ENCODE data around the gene LAP3. TPM values are rescaled to one million over a fixed set of nuclear protein-coding genes. Genes with fewer than 3 reads are reported as not detected.

The LAP3 gene
- total RNA-seq, 1 experiment from 2014 or later, result 70.6 TPM

- intact Hi-C loops (cut with micrococcal nuclease; ENCODE audit: unreplicated experiment), result no loop called here
- H3K4me1 Mint-ChIP-seq (ENCODE audit: low read depth, unreplicated experiment), result no peaks in the 10 kb centered on the region
- no peak overlapping the region for H3K27ac Mint-ChIP-seq (ENCODE audit: unreplicated experiment)
- H3K27me3 Mint-ChIP-seq (ENCODE audit: unreplicated experiment), result no peaks in the 10 kb centered on the region
- peaks cover 8% of the 10 kb centered on the region for H3K36me3 Mint-ChIP-seq (ENCODE audit: insufficient read depth, unreplicated experiment)
- H3K4me3 Mint-ChIP-seq (ENCODE audit: low read depth, unreplicated experiment), result no peak overlapping the region
- BruUV-seq (replicated peaks), result no TSS peak
- no peak for DNase-seq
- CTCF ChIA-PET, result no interaction called here
- no peak for TF ChIP-seq CTCF (IDR thresholded peaks at IDR 0.05; ENCODE audit: unreplicated experiment)
- no peaks in the 10 kb centered on the region for H3K9me3 Mint-ChIP-seq (ENCODE audit: low read depth, unreplicated experiment)
Measured at GRCh38 chr4:17639136-17639535, 62.1 kb downstream of the LAP3 start.

GRCh38 chr4:17642398-17642783 lies 65.4 kb downstream of the LAP3 start:
- intact Hi-C loops (cut with micrococcal nuclease; ENCODE audit: unreplicated experiment), result no loop called here
- H3K27me3 Mint-ChIP-seq (ENCODE audit: unreplicated experiment), result no peaks in the 10 kb centered on the region
- CTCF ChIA-PET, result no interaction called here
- no TSS peak for BruUV-seq (replicated peaks)
- no peaks in the 10 kb centered on the region for H3K36me3 Mint-ChIP-seq (ENCODE audit: insufficient read depth, unreplicated experiment)
- no peak for TF ChIP-seq CTCF (IDR thresholded peaks at IDR 0.05; ENCODE audit: unreplicated experiment)
- H3K9me3 Mint-ChIP-seq (ENCODE audit: low read depth, unreplicated experiment), result no peaks in the 10 kb centered on the region
- H3K4me1 Mint-ChIP-seq (ENCODE audit: low read depth, unreplicated experiment), result no peaks in the 10 kb centered on the region
- H3K27ac Mint-ChIP-seq (ENCODE audit: unreplicated experiment), result no peak overlapping the region
- DNase-seq, result no peak
- no peak overlapping the region for H3K4me3 Mint-ChIP-seq (ENCODE audit: low read depth, unreplicated experiment)

GRCh38 chr4:17646693-17647092 lies 69.7 kb downstream of the LAP3 start:
- Mint-ChIP-seq H3K4me1 (ENCODE audit: low read depth, unreplicated experiment) (no peaks in the 10 kb centered on the region), H3K27me3 (ENCODE audit: unreplicated experiment) (no peaks in the 10 kb centered on the region), H3K27ac (ENCODE audit: unreplicated experiment) (no peak overlapping the region), H3K36me3 (ENCODE audit: insufficient read depth, unreplicated experiment) (no peaks in the 10 kb centered on the region), H3K4me3 (ENCODE audit: low read depth, unreplicated experiment) (no peak overlapping the region), H3K9me3 (ENCODE audit: low read depth, unreplicated experiment) (no peaks in the 10 kb centered on the region)
- intact Hi-C loops (cut with micrococcal nuclease; ENCODE audit: unreplicated experiment), result no loop called here
- no peak for TF ChIP-seq CTCF (IDR thresholded peaks at IDR 0.05; ENCODE audit: unreplicated experiment)
- CTCF ChIA-PET, result no interaction called here
- BruUV-seq (replicated peaks), result no TSS peak
- DNase-seq, result no peak

GRCh38 chr4:17647176-17647806 lies 70.3 kb downstream of the LAP3 start:
- Mint-ChIP-seq H3K36me3 (ENCODE audit: insufficient read depth, unreplicated experiment) (no peaks in the 10 kb centered on the region), H3K27ac (ENCODE audit: unreplicated experiment) (no peak overlapping the region), H3K27me3 (ENCODE audit: unreplicated experiment) (no peaks in the 10 kb centered on the region), H3K4me1 (ENCODE audit: low read depth, unreplicated experiment) (no peaks in the 10 kb centered on the region), H3K9me3 (ENCODE audit: low read depth, unreplicated experiment) (no peaks in the 10 kb centered on the region), H3K4me3 (ENCODE audit: low read depth, unreplicated experiment) (no peak overlapping the region)
- TF ChIP-seq CTCF (IDR thresholded peaks at IDR 0.05; ENCODE audit: unreplicated experiment), result no peak
- DNase-seq, result no peak
- CTCF ChIA-PET, result no interaction called here
- no TSS peak for BruUV-seq (replicated peaks)
- intact Hi-C loops (cut with micrococcal nuclease; ENCODE audit: unreplicated experiment), result no loop called here

Measured in Calu3 (cell line).